IMR-90 (cell line): ENCODE data around the gene CDK5RAP2. TPM values are rescaled to one million over a fixed set of nuclear protein-coding genes. Genes with fewer than 3 reads are reported as not detected.
A peak's percentile ranks its signal among the peaks of the same experiment; 100 is the strongest.

Experiments
- ATAC-seq: fragments of 200-7000 bp; cut with Tn5 transposase; 2 replicates; pipeline ENCODE4 v1.9.1; 2020; ENCODE audit warnings: low read depth, mild to moderate bottlenecking, moderate library complexity
- BruUV-seq: library from RNA; stranded (reverse); fragments of 400-500 nt; replicated peaks from 2 replicates; lab custom pipeline; 2021; lab: Mats Ljungman, UMichigan
- CTCF ChIA-PET: fragments of 300-600 bp; formaldehyde crosslinking; extraction: SDS; loops from one replicate; lab custom pipeline; 2021; ENCODE audit warnings: antibody characterized with exemption; lab: Yijun Ruan, JAX
- POLR2A ChIA-PET: fragments of 300-600 bp; sonication (Branson Sonifier 250); formaldehyde crosslinking; loops from one replicate; lab custom pipeline; 2022; ENCODE audit warnings: antibody characterized with exemption; ENCODE audit not compliant: unreplicated experiment; lab: Charles Lee
- DNase-seq: peaks from one replicate; pipeline ENCODE4 v3.0.0; 2013
- H2AFZ ChIP-seq: replicated peaks from 2 replicates; pipeline ENCODE3; 2013; ENCODE audit warnings: low read length, mild to moderate bottlenecking; ENCODE audit not compliant: poor library complexity
- H2AK5ac ChIP-seq: 2 replicates; pipeline ENCODE4 v1.6.1; 2013; ENCODE audit warnings: low read depth, low read length, inconsistent platforms
- H2AK9ac ChIP-seq: replicated peaks from 2 replicates; pipeline ENCODE3; 2013; ENCODE audit warnings: mild to moderate bottlenecking, low read depth, low read length, moderate library complexity; ENCODE audit not compliant: poor library complexity
- H2BK120ac ChIP-seq: 2 replicates; pipeline ENCODE4 v1.6.1; 2013; ENCODE audit warnings: low read depth, low read length, inconsistent platforms
- H2BK15ac ChIP-seq: 3 replicates; pipeline ENCODE4 v1.6.1; 2013; ENCODE audit warnings: low read depth, low read length, inconsistent platforms
- H2BK20ac ChIP-seq: 2 replicates; pipeline ENCODE4 v1.6.1; 2013; ENCODE audit warnings: low read depth, mild to moderate bottlenecking, inconsistent platforms, low read length, moderate library complexity
- H2BK5ac ChIP-seq: 2 replicates; pipeline ENCODE4 v1.6.1; 2013; ENCODE audit warnings: mild to moderate bottlenecking, low read depth, low read length, inconsistent platforms; ENCODE audit not compliant: poor library complexity, severe bottlenecking
- H3K14ac ChIP-seq: replicated peaks from 2 replicates; pipeline ENCODE4 v1.6.1; 2013; ENCODE audit warnings: low read depth, low read length, inconsistent platforms
- H3K18ac ChIP-seq: 2 replicates; pipeline ENCODE4 v1.6.1; 2013; ENCODE audit warnings: low read depth, low read length, control low read depth
- H3K23ac ChIP-seq: 2 replicates; pipeline ENCODE4 v1.6.1; 2013; ENCODE audit warnings: low read depth, low read length, inconsistent platforms
- H3K27ac ChIP-seq: 2 replicates; pipeline ENCODE4 v1.5.1; 2013; ENCODE audit warnings: mild to moderate bottlenecking, control low read depth, low read length; ENCODE audit not compliant: insufficient read depth
- H3K27me3 ChIP-seq: 2 replicates; pipeline ENCODE4 v1.6.1; 2013; ENCODE audit warnings: low read length; ENCODE audit not compliant: control insufficient read depth, insufficient read depth
- H3K36me3 ChIP-seq: 2 replicates; pipeline ENCODE4 v1.6.1; 2013; ENCODE audit warnings: low read length, mixed read lengths; ENCODE audit not compliant: control insufficient read depth, insufficient read depth
- H3K4ac ChIP-seq: 2 replicates; pipeline ENCODE4 v1.6.1; 2013; ENCODE audit warnings: low read depth, low read length, inconsistent platforms
- H3K4me1 ChIP-seq: 2 replicates; pipeline ENCODE4 v1.6.1; 2013; ENCODE audit warnings: low read length, mixed read lengths; ENCODE audit not compliant: control insufficient read depth, insufficient read depth
- H3K4me2 ChIP-seq: 2 replicates; pipeline ENCODE4 v1.6.1; 2013; ENCODE audit warnings: low read depth, mild to moderate bottlenecking, control low read depth, low read length, moderate library complexity
- H3K4me3 ChIP-seq: 2 replicates; pipeline ENCODE4 v1.5.1; 2013; ENCODE audit warnings: low read depth, mild to moderate bottlenecking, control low read depth, low read length, moderate library complexity; ENCODE audit not compliant: insufficient read depth
- H3K56ac ChIP-seq: 2 replicates; pipeline ENCODE4 v1.6.1; 2013; ENCODE audit warnings: low read length, inconsistent platforms; ENCODE audit not compliant: insufficient read depth; ENCODE audit errors: extremely low read depth
- H3K79me1 ChIP-seq, 2 experiments: 2 replicates each; pipeline ENCODE4 v1.6.1; 2013; ENCODE audit warnings: low read length in 2 of 2, inconsistent platforms in 1 of 2, low read depth in 1 of 2
- H3K9ac ChIP-seq: 2 replicates; pipeline ENCODE4 v1.6.1; 2013; ENCODE audit warnings: low read depth, low read length, control low read depth
- H3K9me1 ChIP-seq: 2 replicates; pipeline ENCODE4 v1.6.1; 2013; ENCODE audit warnings: low read length, inconsistent platforms; ENCODE audit not compliant: insufficient read depth
- H3K9me3 ChIP-seq: 2 replicates; pipeline ENCODE4 v1.6.1; 2013; ENCODE audit warnings: low read length; ENCODE audit not compliant: control insufficient read depth, insufficient read depth
- H4K20me1 ChIP-seq: 2 replicates; pipeline ENCODE4 v1.6.1; 2013; ENCODE audit warnings: low read length, inconsistent platforms; ENCODE audit not compliant: insufficient read depth
- H4K5ac ChIP-seq: 2 replicates; pipeline ENCODE4 v1.6.1; 2013; ENCODE audit warnings: mild to moderate bottlenecking, low read depth, low read length, control low read depth
- H4K8ac ChIP-seq, 2 experiments: 2 replicates each; pipeline ENCODE4 v1.6.1; 2013; ENCODE audit warnings: low read depth in 2 of 2, low read length in 2 of 2, control low read depth in 1 of 2, inconsistent platforms in 1 of 2
- H4K91ac ChIP-seq: 2 replicates; pipeline ENCODE4 v1.6.1; 2013; ENCODE audit warnings: low read depth, low read length, inconsistent platforms; ENCODE audit not compliant: insufficient read depth
- BHLHE40 ChIP-seq: fragments of 150-350 bp; IDR thresholded peaks from 2 replicates; pipeline ENCODE4 v1.6.1; 2016; ENCODE audit warnings: mild to moderate bottlenecking, low read depth, low read length
- CEBPB ChIP-seq: IDR thresholded peaks from 2 replicates; pipeline ENCODE4 v1.6.1; 2012; ENCODE audit warnings: low read depth, low read length, improper control_type of control experiment
- CHD1 ChIP-seq: IDR thresholded peaks from 2 replicates; pipeline ENCODE4 v1.6.1; 2012; ENCODE audit warnings: low read depth, low read length, improper control_type of control experiment
- FOS ChIP-seq: fragments of 150-350 bp; IDR thresholded peaks from 2 replicates; pipeline ENCODE4 v1.6.1; 2016; ENCODE audit warnings: low read depth, low read length
- MAFK ChIP-seq: IDR thresholded peaks from 2 replicates; pipeline ENCODE4 v1.6.1; 2012; ENCODE audit warnings: low read depth, low read length, improper control_type of control experiment
- MAZ ChIP-seq: IDR thresholded peaks from 2 replicates; pipeline ENCODE4 v1.6.1; 2012; ENCODE audit warnings: low read depth, mild to moderate bottlenecking, low read length, improper control_type of control experiment, moderate library complexity, borderline replicate concordance
- MXI1 ChIP-seq: IDR thresholded peaks from 2 replicates; pipeline ENCODE4 v1.6.1; 2012; ENCODE audit warnings: low read depth, mild to moderate bottlenecking, low read length, moderate library complexity, borderline replicate concordance
- RAD21 ChIP-seq: IDR thresholded peaks from 2 replicates; pipeline ENCODE4 v1.6.1; 2012; ENCODE audit warnings: low read length, improper control_type of control experiment
- RCOR1 ChIP-seq: IDR thresholded peaks from 2 replicates; pipeline ENCODE4 v1.6.1; 2012; ENCODE audit warnings: mild to moderate bottlenecking, low read length, improper control_type of control experiment; ENCODE audit not compliant: insufficient replicate concordance
- RFX5 ChIP-seq: IDR thresholded peaks from 2 replicates; pipeline ENCODE4 v1.8.0; 2012; ENCODE audit warnings: low read depth, mild to moderate bottlenecking, low read length, moderate library complexity
- SMC3 ChIP-seq: fragments of 150-350 bp; IDR thresholded peaks from 2 replicates; pipeline ENCODE4 v1.6.1; 2016; ENCODE audit warnings: low read depth, mild to moderate bottlenecking, antibody characterized with exemption, low read length, moderate library complexity
- USF2 ChIP-seq: fragments of 150-350 bp; IDR thresholded peaks from 2 replicates; pipeline ENCODE4 v1.6.1; 2017; ENCODE audit warnings: mild to moderate bottlenecking, antibody characterized with exemption, low read length, low read depth
- WGBS, 2 experiments: methylation state at CpG; one replicate each; pipeline versions ENCODE4 v1.1.5 to v1.1.7; 2013; ENCODE audit warnings: missing lambda C conversion rate in 2 of 2; ENCODE audit not compliant: insufficient read length in 1 of 2; ENCODE audit errors: extremely low coverage in 2 of 2; 5-methylcytosine and 5-hydroxymethylcytosine counted together
- dilution Hi-C: fragments of 300-500 bp; cut with HindIII; formaldehyde crosslinking; loops from one replicate; pipeline ENCODE4 v1.14.3; 2018; ENCODE audit warnings: low sequenced_read_pairs; ENCODE audit not compliant: unreplicated experiment
- in situ Hi-C: fragments of 300-500 bp; cut with MboI; formaldehyde crosslinking; loops from 3 replicates; pipeline ENCODE4 v1.14.3; 2019; ENCODE audit warnings: low sequenced_read_pairs, inconsistent platforms, mixed read lengths
- intact Hi-C: fragments of 100-400 bp; cut with micrococcal nuclease; formaldehyde crosslinking; loops from 2 replicates; pipeline ENCODE4 v1.10.0; 2022
- polyA plus RNA-seq, 3 experiments: library from polyadenylated mRNA; depleted of rRNA; stranded (reverse); fragments of >200 nt; gene quantifications; 2 replicates each; pipeline ENCODE4 v1.2.3, GENCODE V29; 2012; ENCODE audit warnings: low replicate concordance in 1 of 3
- total RNA-seq: library from RNA; depleted of rRNA; stranded (reverse); fragments of >200 nt; gene quantifications from 2 replicates; pipeline ENCODE4 v1.2.3, GENCODE V29; 2012
- TF ChIP-seq, protein P1 (sequence below): conservative IDR thresholded peaks from 2 replicates; pipeline ENCODE4 v1.5.1; 2012; ENCODE audit warnings: mild to moderate bottlenecking, low read depth, low read length, improper control_type of control experiment

The CDK5RAP2 gene
- total and polyA plus RNA-seq, 2 of the 4 experiments (the other 2 are of a cell fraction) = 29.5 to 31.7 TPM

DNA sequence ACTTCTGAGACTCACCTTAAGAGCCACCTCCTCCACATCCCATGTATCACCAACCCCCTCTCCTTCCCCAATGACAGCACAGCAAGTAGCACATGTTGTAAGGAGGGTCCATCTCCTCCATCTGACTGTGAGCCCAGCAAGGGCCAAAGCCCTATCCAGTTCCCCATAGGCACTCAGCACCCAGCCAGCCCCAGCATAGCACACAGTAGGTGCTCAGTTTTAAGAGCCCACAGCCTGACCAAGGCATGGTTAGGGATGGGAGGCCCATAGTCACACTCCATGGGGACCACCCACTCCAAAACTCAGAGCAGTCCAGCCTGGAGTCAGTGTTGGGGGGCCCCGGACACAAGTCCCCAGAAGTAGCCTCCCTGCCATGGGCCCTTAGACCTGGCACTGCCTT, 205.7 kb downstream of the CDK5RAP2 start:
- H2BK20ac ChIP-seq = no peak overlapping the region
- WGBS, 2 experiments = no CpG with 5 or more reads among the region's 1 CpG
- in situ Hi-C loops (no loop called here), dilution Hi-C loops (no loop called here), intact Hi-C loops (no loop called here)
- BruUV-seq = no TSS peak
- H2AK5ac ChIP-seq = no peak overlapping the region; the same call in 1 of the 2 replicates
- H3K56ac ChIP-seq = no peak overlapping the region
- no peaks in the 10 kb centered on the region for H3K36me3 ChIP-seq
- no peak overlapping the region for H4K5ac ChIP-seq
- peaks cover 14% of the 10 kb centered on the region for H3K4me1 ChIP-seq
- no peak overlapping the region for H3K9ac ChIP-seq
- no peaks in the 10 kb centered on the region for H3K9me3 ChIP-seq
- POLR2A ChIA-PET = no interaction called here
- H2AFZ ChIP-seq = no peak overlapping the region
- DNase-seq = no peak
- H3K23ac ChIP-seq = no peak overlapping the region
- H3K79me1 ChIP-seq = no peaks in the 10 kb centered on the region
- no peak overlapping the region for H4K91ac ChIP-seq
- H2BK15ac ChIP-seq = no peak overlapping the region
- H4K20me1 ChIP-seq = no peaks in the 10 kb centered on the region
- no peak overlapping the region for H3K27ac ChIP-seq
- no peak overlapping the region for H3K14ac ChIP-seq
- peaks cover 8% of the 10 kb centered on the region for H3K9me1 ChIP-seq
- no peak overlapping the region for H4K8ac ChIP-seq
- no peak overlapping the region for H2BK5ac ChIP-seq
- CTCF ChIA-PET = no interaction called here
- H3K4me2 ChIP-seq = no peak overlapping the region
- H3K4me3 ChIP-seq = no peak overlapping the region
- H3K27me3 ChIP-seq = no peaks in the 10 kb centered on the region; the same call in 1 of the 2 replicates
- no peak overlapping the region for H2AK9ac ChIP-seq
- H2BK120ac ChIP-seq = no peak overlapping the region
- ATAC-seq = no peak
- TF ChIP-seq, protein P1, sequence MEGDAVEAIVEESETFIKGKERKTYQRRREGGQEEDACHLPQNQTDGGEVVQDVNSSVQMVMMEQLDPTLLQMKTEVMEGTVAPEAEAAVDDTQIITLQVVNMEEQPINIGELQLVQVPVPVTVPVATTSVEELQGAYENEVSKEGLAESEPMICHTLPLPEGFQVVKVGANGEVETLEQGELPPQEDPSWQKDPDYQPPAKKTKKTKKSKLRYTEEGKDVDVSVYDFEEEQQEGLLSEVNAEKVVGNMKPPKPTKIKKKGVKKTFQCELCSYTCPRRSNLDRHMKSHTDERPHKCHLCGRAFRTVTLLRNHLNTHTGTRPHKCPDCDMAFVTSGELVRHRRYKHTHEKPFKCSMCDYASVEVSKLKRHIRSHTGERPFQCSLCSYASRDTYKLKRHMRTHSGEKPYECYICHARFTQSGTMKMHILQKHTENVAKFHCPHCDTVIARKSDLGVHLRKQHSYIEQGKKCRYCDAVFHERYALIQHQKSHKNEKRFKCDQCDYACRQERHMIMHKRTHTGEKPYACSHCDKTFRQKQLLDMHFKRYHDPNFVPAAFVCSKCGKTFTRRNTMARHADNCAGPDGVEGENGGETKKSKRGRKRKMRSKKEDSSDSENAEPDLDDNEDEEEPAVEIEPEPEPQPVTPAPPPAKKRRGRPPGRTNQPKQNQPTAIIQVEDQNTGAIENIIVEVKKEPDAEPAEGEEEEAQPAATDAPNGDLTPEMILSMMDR = no peak
- TF ChIP-seq MXI1 (no peak), CHD1 (no peak), SMC3 (no peak), BHLHE40 (no peak), FOS (no peak), RFX5 (no peak), MAZ (no peak), CEBPB (no peak), RCOR1 (no peak), USF2 (no peak), RAD21 (no peak), MAFK (no peak)
- H3K18ac ChIP-seq = no peak overlapping the region
- peak overlapping the region; percentile 18; the same call in 1 of the 2 replicates for H3K4ac ChIP-seq
